GM10248 (cell line): ENCODE data around the gene ATP1A1.

Experiments
- CTCF ChIA-PET: fragments of 300-600 bp; sonication (Branson Sonifier 250); formaldehyde crosslinking; extraction: SDS; loops from one replicate; lab custom pipeline; 2021; ENCODE audit warnings: antibody characterized with exemption; lab: Yijun Ruan, JAX
- POLR2A ChIA-PET: fragments of 350-650 bp; sonication (Branson Sonifier 250); formaldehyde crosslinking; extraction: SDS; loops from one replicate; lab custom pipeline; 2020; ENCODE audit warnings: antibody characterized with exemption; lab: Yijun Ruan, JAX
- DNase-seq: peaks from one replicate; pipeline ENCODE4 v3.0.0; 2012; ENCODE audit errors: extremely low spot score
- TF ChIP-seq, protein P1 (sequence below): IDR thresholded peaks from 2 replicates; pipeline ENCODE4 v1.5.1; 2012; ENCODE audit warnings: mild to moderate bottlenecking, low read depth; ENCODE audit errors: extremely low read depth, missing control alignments, control extremely low read depth

Gene ATP1A1

DNA sequence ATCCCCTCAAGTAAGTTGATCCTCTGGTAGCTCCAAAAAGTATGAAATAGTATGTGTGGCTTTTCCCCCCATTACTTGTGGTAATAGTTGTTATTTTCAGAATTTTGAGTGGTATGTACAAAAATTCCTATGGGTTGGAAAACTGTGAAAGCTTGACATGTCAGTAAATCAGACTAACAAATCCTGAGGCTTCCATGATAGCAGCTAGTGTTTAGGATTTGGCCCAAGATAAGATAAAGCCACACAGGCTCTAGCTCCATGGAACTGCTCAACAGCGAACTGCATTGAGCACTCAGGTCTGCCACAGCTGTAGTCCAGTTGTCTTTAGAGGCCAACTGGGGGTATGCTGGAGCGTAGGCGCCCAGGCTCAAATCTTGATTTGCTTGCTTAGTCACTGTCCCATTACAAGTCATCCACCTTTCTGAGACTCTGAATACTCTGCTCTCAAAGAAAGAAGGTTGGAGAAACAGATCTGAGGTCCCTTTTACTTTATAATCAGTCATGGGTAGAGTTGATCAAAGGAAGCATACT is 28.7 kb downstream of the ATP1A1 start:
- CTCF ChIA-PET = interaction anchor here (0.9 to 2.1 kb wide), 6 partner anchors 9 to 251 kb away, joined by 3 to 10 read pairs (median 4); no protein-coding TSS in a partner anchor
- POLR2A ChIA-PET = no interaction called here

DNA sequence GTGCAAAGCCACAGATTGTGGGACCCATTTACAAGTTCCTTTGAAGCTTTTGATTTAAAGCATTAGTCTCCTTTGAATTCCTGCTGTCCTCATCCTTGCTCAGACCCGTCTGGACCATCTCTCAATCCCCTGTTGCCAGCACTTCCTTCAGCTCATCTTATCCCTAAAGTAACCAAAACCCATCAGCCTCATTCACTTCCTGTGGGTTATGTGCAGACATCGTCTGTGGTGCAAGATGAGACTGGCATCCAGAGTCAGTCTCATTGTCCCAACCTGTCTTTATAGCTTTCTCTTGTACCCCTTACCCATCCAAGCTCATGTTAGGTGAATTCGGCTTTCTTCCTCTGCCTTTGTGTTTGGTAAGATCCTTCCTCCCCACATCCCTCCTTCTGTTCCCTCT is 29.3 kb downstream of the ATP1A1 start:
- TF ChIP-seq, protein P1, sequence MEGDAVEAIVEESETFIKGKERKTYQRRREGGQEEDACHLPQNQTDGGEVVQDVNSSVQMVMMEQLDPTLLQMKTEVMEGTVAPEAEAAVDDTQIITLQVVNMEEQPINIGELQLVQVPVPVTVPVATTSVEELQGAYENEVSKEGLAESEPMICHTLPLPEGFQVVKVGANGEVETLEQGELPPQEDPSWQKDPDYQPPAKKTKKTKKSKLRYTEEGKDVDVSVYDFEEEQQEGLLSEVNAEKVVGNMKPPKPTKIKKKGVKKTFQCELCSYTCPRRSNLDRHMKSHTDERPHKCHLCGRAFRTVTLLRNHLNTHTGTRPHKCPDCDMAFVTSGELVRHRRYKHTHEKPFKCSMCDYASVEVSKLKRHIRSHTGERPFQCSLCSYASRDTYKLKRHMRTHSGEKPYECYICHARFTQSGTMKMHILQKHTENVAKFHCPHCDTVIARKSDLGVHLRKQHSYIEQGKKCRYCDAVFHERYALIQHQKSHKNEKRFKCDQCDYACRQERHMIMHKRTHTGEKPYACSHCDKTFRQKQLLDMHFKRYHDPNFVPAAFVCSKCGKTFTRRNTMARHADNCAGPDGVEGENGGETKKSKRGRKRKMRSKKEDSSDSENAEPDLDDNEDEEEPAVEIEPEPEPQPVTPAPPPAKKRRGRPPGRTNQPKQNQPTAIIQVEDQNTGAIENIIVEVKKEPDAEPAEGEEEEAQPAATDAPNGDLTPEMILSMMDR = no peak
- ChIA-PET CTCF (interaction anchor here (0.9 to 2.1 kb wide), 8 partner anchors 8 to 264 kb away, joined by 3 to 10 read pairs (median 4); no protein-coding TSS in a partner anchor), POLR2A (no interaction called here)
- DNase-seq = no peak

More for the DNA sequence above, 28.7 kb downstream of the ATP1A1 start:
- TF ChIP-seq, protein P1 = no peak
- DNase-seq = no peak

DNA sequence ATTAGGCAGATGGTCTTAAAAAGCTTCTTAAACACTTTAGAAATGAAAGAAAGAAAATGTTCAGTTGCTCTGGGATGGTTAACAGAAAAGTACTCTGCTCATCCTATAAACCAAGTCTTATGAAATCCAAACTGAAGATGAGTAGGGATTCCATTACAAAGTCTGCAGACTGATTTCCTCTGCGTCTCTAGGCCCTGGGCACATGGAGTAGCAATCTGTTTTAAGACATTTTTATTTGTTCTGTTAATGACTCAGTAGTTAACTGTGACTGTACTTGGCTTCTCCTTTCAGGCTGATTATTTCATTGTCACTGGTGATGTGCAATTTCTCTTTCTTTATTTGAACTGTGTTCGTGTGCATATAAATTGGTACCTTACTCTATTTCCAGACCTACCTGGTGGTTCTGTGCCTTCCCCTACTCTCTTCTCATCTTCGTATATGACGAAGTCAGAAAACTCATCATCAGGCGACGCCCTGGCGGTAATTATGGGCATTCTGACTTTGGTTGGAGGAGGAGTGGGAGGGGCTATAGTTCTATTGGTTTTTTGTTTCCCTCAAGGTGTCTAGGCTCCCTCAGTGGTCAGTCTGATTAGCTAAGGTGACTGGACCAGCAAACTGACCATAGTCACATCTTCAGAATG is 30.6 kb downstream of the ATP1A1 start:
- TF ChIP-seq, protein P1 = no peak
- DNase-seq = no peak
- ChIA-PET CTCF (interaction anchor here (1.3 to 2.1 kb wide), 2 partner anchors 22 to 265 kb away, joined by 3 to 5 read pairs; no protein-coding TSS in a partner anchor), POLR2A (interaction anchor here (0.5 kb wide), 1 partner anchor 253 kb away, joined by 5 read pairs; no protein-coding TSS in a partner anchor)

DNA sequence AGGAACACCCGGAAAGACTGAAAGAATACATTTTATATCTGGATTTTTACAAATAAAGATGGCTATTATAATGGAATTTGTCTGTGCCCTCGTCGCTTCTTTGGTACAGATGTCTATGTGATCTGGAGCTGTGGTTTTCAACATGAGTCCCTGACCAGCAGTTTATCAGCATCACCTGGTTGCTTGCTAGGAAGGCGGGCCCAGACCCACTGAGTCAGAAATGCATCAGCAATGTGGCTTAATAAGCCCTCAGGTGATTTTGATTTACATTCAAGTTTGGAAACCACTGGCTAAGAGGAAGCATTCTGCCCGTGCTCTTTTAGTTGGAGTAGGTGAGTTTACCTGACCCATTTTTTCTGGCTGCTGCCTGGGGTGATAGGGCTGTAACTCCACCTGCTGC is 31.7 kb downstream of the ATP1A1 start:
- TF ChIP-seq, protein P1 = no peak
- DNase-seq = no peak
- ChIA-PET POLR2A (no interaction called here), CTCF (no interaction called here)

DNA sequence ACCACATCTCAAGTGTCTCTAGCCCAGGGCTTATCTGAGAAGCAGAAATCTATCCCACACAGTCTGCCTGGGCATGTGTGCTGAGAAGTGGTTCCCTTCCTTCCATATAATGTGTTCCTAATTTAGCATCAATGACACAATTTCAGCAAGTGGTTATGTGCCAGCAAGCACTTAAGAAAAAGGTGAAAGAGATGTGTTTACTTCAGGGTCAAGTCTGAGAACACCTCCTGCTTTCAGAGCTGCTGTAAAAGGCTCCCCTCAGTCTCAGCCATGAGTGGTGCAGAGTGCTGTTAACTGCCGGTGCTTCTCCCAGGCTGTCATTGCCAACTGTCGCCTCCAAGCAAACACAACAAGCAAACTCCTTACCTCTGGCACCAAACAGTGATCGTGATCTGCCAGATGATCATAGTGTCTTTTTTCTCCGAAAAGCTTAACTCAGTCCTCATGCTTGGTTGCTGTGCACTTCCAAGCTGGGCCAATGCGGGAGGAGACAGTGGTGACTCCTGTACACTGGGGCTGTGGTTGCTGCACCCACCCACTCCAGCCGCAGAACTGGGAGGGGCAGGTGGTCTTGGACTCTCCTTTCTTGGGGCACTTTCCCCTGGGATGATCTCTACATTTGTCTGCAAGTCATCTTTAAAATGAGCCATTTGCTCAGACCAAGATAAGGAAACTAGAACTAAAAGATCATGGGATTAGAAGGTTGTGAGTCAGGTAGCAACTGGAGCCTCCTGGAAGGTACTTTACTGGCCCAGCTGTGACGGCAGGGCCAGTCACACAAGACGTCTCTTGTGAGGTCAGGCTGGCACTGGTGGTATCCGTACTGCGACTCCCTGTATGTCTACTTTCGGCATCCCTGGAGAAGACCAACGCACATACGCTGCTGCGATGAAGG is 32.4 kb downstream of the ATP1A1 start:
- DNase-seq = no peak
- ChIA-PET POLR2A (no interaction called here), CTCF (interaction anchor here (0.8 to 1.3 kb wide), 3 partner anchors 11 to 79 kb away, joined by 3 to 6 read pairs (median 4); no protein-coding TSS in a partner anchor)
- TF ChIP-seq, protein P1 = no peak

DNA sequence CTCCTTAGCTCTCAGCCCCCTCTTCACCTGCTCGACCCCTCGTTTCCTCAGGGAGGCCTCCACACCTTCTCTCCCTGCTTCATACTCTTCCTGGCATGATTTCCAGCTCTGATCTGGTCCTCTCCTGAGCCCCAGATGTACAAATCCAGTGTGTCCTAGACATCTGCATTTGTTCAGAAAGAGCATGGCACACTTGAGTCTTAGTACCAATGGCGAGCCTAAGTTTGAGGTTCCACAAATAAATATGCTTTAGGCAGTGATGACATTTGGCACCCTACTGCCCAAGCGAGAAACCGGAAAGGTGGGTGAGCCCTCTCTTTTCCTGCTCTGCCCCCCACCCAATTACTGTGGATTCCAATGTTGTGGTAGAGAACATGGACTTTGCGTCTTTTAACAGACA is 34.0 kb downstream of the ATP1A1 start:
- ChIA-PET CTCF (interaction anchor here (1.2 to 1.5 kb wide), 2 partner anchors 11 to 267 kb away, joined by 3 to 4 read pairs; no protein-coding TSS in a partner anchor), POLR2A (no interaction called here)
- TF ChIP-seq, protein P1 = no peak
- no peak for DNase-seq
